Keratinocyte (primary cell): ENCODE measurements around the gene PLXDC2. TPM values are rescaled to one million over a fixed set of nuclear protein-coding genes. Genes with fewer than 3 reads are reported as not detected.

Source experiments
- DNase-seq: peaks from one replicate; pipeline ENCODE4 v3.0.0-alpha.2; 2011; ENCODE audit warnings: low read depth, missing footprints, low spot score
- FAIRE-seq: peaks from 2 replicates; lab custom pipeline; 2011; peaks lifted over from hg19 to GRCh38; lab: Jason Lieb, UNC
- H2AFZ ChIP-seq: 2 replicates; pipeline ENCODE4 v1.6.0; 2012; ENCODE audit warnings: low read length, control low read depth, inconsistent platforms; ENCODE audit not compliant: control insufficient read depth
- H3K27ac ChIP-seq: 2 replicates; pipeline ENCODE4 v1.5.1; 2011; ENCODE audit warnings: low read length; ENCODE audit not compliant: control insufficient read depth, insufficient read depth
- H3K27me3 ChIP-seq: 3 replicates; pipeline ENCODE4 v1.6.0; 2011; ENCODE audit warnings: low read length; ENCODE audit not compliant: control insufficient read depth, insufficient read depth; ENCODE audit errors: extremely low read depth
- H3K36me3 ChIP-seq, 2 experiments: 2 replicates in 1 of 2; 3 replicates in 1 of 2; pipeline ENCODE4 v1.5.1; 2011; ENCODE audit warnings: low read length in 2 of 2, mild to moderate bottlenecking in 1 of 2; ENCODE audit not compliant: control insufficient read depth in 2 of 2, insufficient read depth in 2 of 2; ENCODE audit errors: extremely low read depth in 1 of 2
- H3K4me1 ChIP-seq: 3 replicates; pipeline ENCODE4 v1.5.1; 2011; ENCODE audit warnings: low read length; ENCODE audit not compliant: control insufficient read depth, insufficient read depth; ENCODE audit errors: extremely low read depth
- H3K4me2 ChIP-seq: 3 replicates; pipeline ENCODE4 v1.6.0; 2011; ENCODE audit warnings: low read depth, low read length; ENCODE audit not compliant: control insufficient read depth, insufficient read depth; ENCODE audit errors: extremely low read depth
- H3K4me3 ChIP-seq, 3 experiments: fragments of 200-600 bp in 1 of 3; sonication (generic) in 1 of 3; 2 replicates in 2 of 3; 3 replicates in 1 of 3; pipeline ENCODE4 v1.5.1; 2011 to 2016; ENCODE audit warnings: low read length in 3 of 3, mild to moderate bottlenecking in 3 of 3, control low read depth in 2 of 3, inconsistent platforms in 1 of 3, low read depth in 1 of 3, mixed read lengths in 1 of 3, mixed run types in 1 of 3, moderate library complexity in 1 of 3; ENCODE audit not compliant: control insufficient read depth in 2 of 3, insufficient read depth in 2 of 3; ENCODE audit errors: extremely low read depth in 1 of 3
- H3K79me2 ChIP-seq: 2 replicates; pipeline ENCODE4 v1.6.0; 2012; ENCODE audit warnings: low read length; ENCODE audit not compliant: control insufficient read depth, insufficient read depth
- H3K9ac ChIP-seq: 3 replicates; pipeline ENCODE4 v1.6.0; 2011; ENCODE audit warnings: low read length; ENCODE audit not compliant: control insufficient read depth, insufficient read depth; ENCODE audit errors: extremely low read depth
- H3K9me1 ChIP-seq: 3 replicates; pipeline ENCODE4 v1.6.0; 2011; ENCODE audit warnings: low read length; ENCODE audit not compliant: control insufficient read depth, insufficient read depth; ENCODE audit errors: extremely low read depth
- H3K9me3 ChIP-seq: 2 replicates; pipeline ENCODE4 v1.5.1; 2012; ENCODE audit warnings: low read depth, low read length; ENCODE audit not compliant: control insufficient read depth
- H4K20me1 ChIP-seq: 3 replicates; pipeline ENCODE4 v1.6.0; 2011; ENCODE audit warnings: low read length; ENCODE audit not compliant: control insufficient read depth, insufficient read depth; ENCODE audit errors: extremely low read depth
- CTCF ChIP-seq, 3 experiments: IDR thresholded peaks in 1 of 3; conservative IDR thresholded peaks in 1 of 3; optimal IDR thresholded peaks in 1 of 3; 2 replicates in 2 of 3; 3 replicates in 1 of 3; pipeline versions ENCODE3 to v1.5.1; 2011; ENCODE audit warnings: low read length in 3 of 3, mild to moderate bottlenecking in 3 of 3, moderate library complexity in 2 of 3, control low read depth in 1 of 3, inconsistent platforms in 1 of 3; ENCODE audit not compliant: insufficient read depth in 2 of 3; ENCODE audit errors: extremely low read depth in 1 of 3
- EZH2 ChIP-seq: IDR thresholded peaks from one replicate; pipeline ENCODE4 v1.6.1; 2012; ENCODE audit warnings: inconsistent platforms, mild to moderate bottlenecking, low read length, moderate library complexity
- dilution Hi-C: fragments of 300-500 bp; cut with MboI; formaldehyde crosslinking; loops from one replicate; pipeline ENCODE4 v1.7.0; 2020; ENCODE audit warnings: low sequenced_read_pairs; ENCODE audit not compliant: extremely low pct_ligation_motif_present
- polyA plus RNA-seq, 5 experiments: library from polyadenylated mRNA; depleted of rRNA in 3 of 5; stranded (reverse) in 3 of 5; stranded (forward) in 1 of 5; unstranded in 1 of 5; fragments of >200 nt; gene quantifications; 1 replicate in 1 of 5; 2 replicates in 3 of 5; 3 replicates in 1 of 5; pipeline versions ENCODE4 v1.2.1 to v1.2.3, GENCODE V29; 2011 to 2012; ENCODE audit warnings: missing spikeins in 2 of 5, low read depth in 1 of 5, low replicate concordance in 1 of 5

The PLXDC2 gene
- polyA plus RNA-seq, 1 donor (not counting 4 experiments of a cell fraction or from before 2014, with no cell fraction given) = 12.9 TPM

GRCh38 chr10:20005638-20006037, 189.4 kb downstream of the PLXDC2 start:
- no peaks in the 10 kb centered on the region for H3K79me2 ChIP-seq
- H2AFZ ChIP-seq = no peak overlapping the region
- H3K4me1 ChIP-seq = no peaks in the 10 kb centered on the region
- no peaks in the 10 kb centered on the region for H3K9me3 ChIP-seq
- TF ChIP-seq EZH2 (no peak), CTCF (optimal IDR thresholded peaks at IDR 0.05 in 1 of 3, IDR thresholded peaks at IDR 0.05 in 1 of 3, conservative IDR thresholded peaks at IDR 0.05 in 1 of 3; ENCODE audit: extremely low read depth in 1 of 3, insufficient read depth in 2 of 3, low read length in 3 of 3) (no peak)
- H3K9me1 ChIP-seq = no peaks in the 10 kb centered on the region
- no peaks in the 10 kb centered on the region for H4K20me1 ChIP-seq
- FAIRE-seq (no peak), DNase-seq (no peak)
- H3K36me3 ChIP-seq = peaks cover 0 to 2% of the 10 kb centered on the region in 2 experiments
- H3K4me2 ChIP-seq = no peak overlapping the region
- dilution Hi-C loops = no loop called here
- H3K27me3 ChIP-seq = no peaks in the 10 kb centered on the region
- H3K27ac ChIP-seq = no peak overlapping the region
- H3K9ac ChIP-seq = no peak overlapping the region
- no peak overlapping the region for H3K4me3 ChIP-seq

- Histone ChIP-seq H3K36me3 (peaks cover 0 to 2% of the 10 kb centered on the region in 2 experiments), H4K20me1 (no peaks in the 10 kb centered on the region), H3K4me1 (no peaks in the 10 kb centered on the region), H3K4me3 (no peak overlapping the region), H3K4me2 (no peak overlapping the region), H3K9me1 (no peaks in the 10 kb centered on the region), H3K9me3 (no peaks in the 10 kb centered on the region), H3K27me3 (no peaks in the 10 kb centered on the region), H3K27ac (no peak overlapping the region), H3K9ac (no peak overlapping the region), H2AFZ (no peak overlapping the region), H3K79me2 (no peaks in the 10 kb centered on the region)
- DNase-seq (no peak), FAIRE-seq (no peak)
- dilution Hi-C loops = no loop called here
- TF ChIP-seq EZH2 (no peak), CTCF (optimal IDR thresholded peaks at IDR 0.05 in 1 of 3, IDR thresholded peaks at IDR 0.05 in 1 of 3, conservative IDR thresholded peaks at IDR 0.05 in 1 of 3; ENCODE audit: extremely low read depth in 1 of 3, insufficient read depth in 2 of 3, low read length in 3 of 3) (no peak)
Measured at GRCh38 chr10:20006169-20006870, 190.1 kb downstream of the PLXDC2 start.
